Transverse colon (tissue), 4 donors: ENCODE data around the gene MISP3.

Experiments used
- EP300 ChIP-seq: sonication (generic); formaldehyde crosslinking; IDR thresholded peaks from one replicate; pipeline ENCODE4 v1.6.1; 2017; ENCODE audit warnings: antibody characterized with exemption, low read depth
- POLR2A ChIP-seq: fragments of 450-650 bp; IDR thresholded peaks from one replicate; pipeline ENCODE4 v1.6.1; 2016; ENCODE audit warnings: antibody characterized with exemption, mild to moderate bottlenecking, moderate library complexity
- POLR2AphosphoS5 ChIP-seq, 3 donors: sonication (generic); formaldehyde crosslinking; IDR thresholded peaks; one replicate each; pipeline ENCODE4 v1.6.1; 2016; ENCODE audit warnings: antibody characterized with exemption in 3 of 3
- TF ChIP-seq, protein P1 (sequence below), 5 experiments: fragments of 200-600 bp in 3 of 5; fragments of 450-650 bp in 2 of 5; sonication (generic) in 3 of 5; IDR thresholded peaks; 1 replicate in 2 of 5; 2 replicates in 3 of 5; pipeline ENCODE4 v1.5.1; 2016 to 2017; ENCODE audit warnings: antibody characterized with exemption in 5 of 5, inconsistent platforms in 3 of 5, mild to moderate bottlenecking in 2 of 5, moderate library complexity in 1 of 5

DNA sequence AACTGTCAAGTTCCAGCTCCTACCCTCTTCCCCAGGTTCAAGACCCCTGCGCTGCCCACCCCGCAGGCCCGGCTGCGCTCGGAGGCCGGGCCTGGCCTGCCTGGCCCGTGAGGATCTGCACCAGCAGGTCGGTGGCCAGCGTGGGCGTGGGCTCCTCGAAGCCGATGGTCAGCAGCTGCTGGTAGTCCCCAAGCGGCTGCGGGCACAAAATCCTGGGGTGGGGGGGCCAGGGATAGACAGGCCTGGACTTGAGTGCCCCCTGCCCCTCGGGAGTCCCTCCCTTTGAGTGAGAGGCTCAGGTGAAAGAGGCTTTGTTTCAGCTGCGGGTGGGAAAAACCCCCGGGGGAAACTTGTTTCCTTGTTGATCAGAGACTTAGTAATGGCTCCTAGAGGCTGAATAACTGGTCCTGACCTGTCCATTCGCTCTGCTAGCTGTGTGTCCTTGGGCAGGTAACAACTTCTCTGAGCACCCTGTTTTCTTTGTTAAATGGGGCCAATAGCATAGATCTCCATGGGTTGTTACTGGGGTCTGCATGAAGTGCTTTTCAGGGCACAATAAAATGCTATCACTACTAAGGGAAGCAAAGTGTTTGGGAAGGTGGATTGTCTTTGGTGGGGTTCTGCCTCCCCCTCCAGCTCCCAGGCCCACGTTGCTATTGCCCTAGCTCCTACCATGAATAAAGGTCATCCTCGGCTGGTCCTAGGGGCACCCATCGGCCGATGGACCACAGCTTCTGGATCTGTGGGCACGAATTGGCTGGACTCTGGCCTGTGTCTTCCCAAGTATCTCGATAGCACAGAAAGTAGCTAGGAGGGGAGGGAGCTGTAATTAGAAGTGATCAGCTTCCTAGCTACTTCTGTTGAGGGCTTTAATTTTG, 9.4 kb downstream of the MISP3 start:
- TF ChIP-seq, protein P1, sequence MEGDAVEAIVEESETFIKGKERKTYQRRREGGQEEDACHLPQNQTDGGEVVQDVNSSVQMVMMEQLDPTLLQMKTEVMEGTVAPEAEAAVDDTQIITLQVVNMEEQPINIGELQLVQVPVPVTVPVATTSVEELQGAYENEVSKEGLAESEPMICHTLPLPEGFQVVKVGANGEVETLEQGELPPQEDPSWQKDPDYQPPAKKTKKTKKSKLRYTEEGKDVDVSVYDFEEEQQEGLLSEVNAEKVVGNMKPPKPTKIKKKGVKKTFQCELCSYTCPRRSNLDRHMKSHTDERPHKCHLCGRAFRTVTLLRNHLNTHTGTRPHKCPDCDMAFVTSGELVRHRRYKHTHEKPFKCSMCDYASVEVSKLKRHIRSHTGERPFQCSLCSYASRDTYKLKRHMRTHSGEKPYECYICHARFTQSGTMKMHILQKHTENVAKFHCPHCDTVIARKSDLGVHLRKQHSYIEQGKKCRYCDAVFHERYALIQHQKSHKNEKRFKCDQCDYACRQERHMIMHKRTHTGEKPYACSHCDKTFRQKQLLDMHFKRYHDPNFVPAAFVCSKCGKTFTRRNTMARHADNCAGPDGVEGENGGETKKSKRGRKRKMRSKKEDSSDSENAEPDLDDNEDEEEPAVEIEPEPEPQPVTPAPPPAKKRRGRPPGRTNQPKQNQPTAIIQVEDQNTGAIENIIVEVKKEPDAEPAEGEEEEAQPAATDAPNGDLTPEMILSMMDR (IDR thresholded peaks at IDR 0.05) = no peak
- TF ChIP-seq POLR2A = no peak
- no peak for TF ChIP-seq POLR2AphosphoS5 (IDR thresholded peaks at IDR 0.05)
- TF ChIP-seq EP300 = no peak
